HG03520 (cell line): ENCODE results near the gene ERMARD.

Source experiments
- ATAC-seq: cut with Tn5 transposase; IDR thresholded peaks from one replicate; pipeline ENCODE4 v1.9.1; 2021; ENCODE audit warnings: mild to moderate bottlenecking, moderate library complexity; ENCODE audit not compliant: unreplicated experiment

The ERMARD gene

DNA sequence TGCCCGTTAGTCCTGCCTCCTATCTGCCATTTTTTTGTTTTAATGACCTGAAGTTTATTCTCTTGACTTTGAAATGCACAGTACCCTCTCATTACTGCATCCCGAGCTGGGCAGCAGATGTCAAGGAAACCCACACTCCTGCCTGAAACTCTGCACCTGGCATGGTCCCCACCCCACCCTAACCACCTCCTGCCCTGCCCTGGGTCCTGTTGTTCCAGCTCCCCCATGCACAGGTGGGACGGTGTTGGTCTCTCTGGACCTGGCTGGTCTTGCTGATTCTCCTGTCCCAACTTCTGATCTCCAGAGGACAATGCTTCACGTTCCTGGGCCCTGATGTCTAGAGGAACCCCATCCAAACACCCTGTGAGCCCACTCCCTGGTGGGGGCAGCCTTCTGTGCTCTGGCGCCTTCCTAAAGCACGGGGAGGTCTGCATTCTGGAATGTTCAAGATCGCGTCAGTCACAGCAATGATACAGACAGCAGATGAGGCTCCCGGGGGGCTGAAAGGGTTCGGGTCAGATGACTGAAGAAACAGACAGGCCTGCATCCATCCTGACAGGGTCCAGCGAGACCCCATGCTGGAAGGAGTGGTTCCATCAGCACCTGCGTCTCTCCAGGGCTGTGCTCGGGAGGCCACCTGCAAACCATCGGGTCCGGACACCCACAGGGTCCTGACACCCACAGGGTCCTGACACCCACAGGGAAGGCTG, 73.6 kb downstream of the ERMARD start:
- no peak for ATAC-seq

DNA sequence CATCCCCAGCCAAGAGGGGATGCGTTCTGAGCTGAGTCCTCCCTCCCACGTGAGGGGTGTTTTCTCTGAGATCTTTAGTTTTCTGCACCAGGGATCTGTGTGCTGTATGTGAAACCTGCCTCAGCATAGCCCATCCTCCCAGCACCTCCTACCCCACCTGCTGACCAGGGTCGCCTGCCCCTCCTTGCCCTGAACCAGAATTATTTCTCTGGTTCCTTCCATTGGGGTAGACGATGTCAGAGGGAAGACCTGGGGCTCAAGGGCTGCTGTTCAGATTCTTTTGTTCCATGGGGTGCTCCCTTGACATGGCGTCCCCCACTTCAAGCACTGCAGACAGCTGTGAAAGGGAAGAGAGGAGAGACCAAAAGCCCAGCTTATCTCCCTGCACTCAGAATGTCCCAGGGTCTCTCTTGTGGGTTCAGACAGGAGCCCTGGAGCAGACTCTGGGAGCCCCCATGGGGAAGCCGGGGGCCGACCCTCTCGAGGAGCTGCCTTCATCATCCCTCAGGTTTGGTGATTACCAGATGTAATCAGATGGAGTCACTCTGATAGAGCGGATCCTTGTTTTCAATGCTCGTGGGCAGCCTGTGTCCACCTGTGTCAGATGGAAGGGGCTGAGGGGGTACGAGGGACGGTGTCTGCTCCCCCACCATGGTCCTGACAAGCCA, 74.3 kb downstream of the ERMARD start:
- ATAC-seq, result no peak

DNA sequence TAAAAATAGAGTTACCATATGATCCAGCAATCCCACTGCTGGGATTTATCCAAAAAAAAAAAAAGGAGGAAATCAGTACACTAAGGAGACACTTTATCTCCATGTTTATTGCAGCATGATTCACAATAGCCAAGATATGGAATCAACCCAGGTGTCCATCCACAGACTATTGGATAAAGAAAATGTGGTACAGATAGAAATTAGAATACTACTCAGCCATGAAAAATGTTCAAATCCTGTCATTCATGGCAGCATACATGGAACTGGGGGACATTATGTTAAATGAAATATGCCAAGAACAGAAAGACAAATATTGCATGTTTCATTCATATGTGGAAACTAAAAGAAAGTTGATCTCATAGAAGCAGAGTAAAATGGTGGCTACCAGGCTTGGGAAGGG, 75.3 kb downstream of the ERMARD start:
- ATAC-seq, result no peak

DNA sequence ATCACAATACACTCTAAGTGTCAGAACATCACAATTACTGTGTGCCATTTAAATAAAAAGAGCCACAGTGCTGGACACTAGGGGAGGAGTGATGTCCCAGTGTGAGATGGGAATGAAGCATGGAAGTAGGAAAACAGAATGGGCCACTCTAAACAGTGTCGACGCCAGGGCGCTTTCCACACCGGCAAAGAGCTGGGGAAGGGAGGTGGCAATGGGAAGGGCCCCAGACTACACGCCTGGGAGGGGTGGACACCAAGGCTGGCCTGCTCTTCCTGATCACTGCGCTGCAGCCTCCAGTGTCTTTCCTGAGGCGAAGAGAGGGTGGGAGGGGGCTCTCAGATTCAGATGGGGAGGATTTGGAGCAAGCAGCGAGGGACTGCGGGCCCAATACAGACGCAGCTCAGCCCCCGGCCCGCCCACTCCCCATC, 75.9 kb downstream of the ERMARD start:
- no peak for ATAC-seq

DNA sequence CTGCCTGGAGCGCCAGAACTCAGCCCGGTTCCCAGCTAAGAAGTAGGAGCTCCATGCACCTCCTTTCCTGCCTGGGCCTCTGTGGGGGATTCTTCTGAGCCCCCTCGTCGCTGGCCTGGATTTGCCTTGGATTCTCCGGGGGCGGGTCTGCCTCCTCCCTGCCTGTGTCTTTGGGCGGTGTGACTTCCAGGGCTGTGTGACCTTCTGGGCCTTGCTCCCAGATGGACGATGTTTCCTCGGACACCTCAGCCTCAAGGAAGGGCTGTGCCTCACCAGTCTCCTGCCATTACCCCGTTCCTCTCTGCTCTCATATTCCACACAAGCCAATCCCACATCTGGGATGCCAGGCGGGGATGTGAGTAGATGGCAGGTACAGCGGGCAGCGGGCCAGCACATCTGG, 76.8 kb downstream of the ERMARD start:
- no peak for ATAC-seq

DNA sequence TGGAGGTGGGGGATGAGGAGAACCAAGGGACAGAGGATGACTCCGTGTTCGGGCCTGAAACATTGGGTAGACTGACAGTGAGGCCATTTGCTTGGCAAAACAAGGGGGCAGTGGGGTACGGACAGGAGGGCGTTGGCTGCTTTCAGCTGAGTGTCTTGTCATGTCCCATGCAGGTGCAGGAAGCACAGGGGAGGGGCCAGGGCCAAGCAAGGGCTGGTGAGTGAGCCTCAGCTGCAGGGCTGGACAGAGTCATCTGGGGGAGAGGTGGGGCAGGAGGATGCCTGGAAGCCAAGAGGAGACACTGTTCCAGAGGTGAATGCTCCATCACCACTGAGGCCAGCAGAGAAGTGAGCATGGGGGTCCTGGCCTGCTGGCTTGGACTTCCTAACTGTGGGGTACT, 78.4 kb downstream of the ERMARD start:
- ATAC-seq, result no peak

DNA sequence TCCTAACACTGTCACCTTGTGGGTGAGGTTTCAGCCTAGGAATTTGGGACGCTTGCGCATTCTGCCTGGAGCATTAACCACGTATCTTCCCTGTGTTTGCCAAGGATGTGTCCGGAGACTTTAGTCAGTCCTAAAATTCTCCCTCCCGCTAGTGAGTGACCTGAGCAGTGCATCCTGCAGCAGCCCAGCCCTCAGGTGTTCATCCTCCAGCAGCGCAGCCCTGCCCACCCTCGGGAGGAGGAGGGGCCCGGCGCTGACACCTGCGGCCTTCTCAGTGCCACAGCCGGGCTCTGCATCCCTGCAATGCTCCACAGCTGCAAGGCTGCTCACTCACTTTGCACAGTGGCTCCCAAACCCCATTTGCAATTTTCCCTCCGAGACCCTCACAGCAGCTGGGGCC, 79.5 kb downstream of the ERMARD start:
- ATAC-seq, result no peak
